OCI-LY3 (cell line): ENCODE results near the gene SLCO1B1.
A peak's percentile ranks its signal among the peaks of the same experiment; 100 is the strongest.

Source experiments
- H2AFZ ChIP-seq: fragments of 200-600, 300-600 bp; shearing (Covaris generic); 2 replicates; pipeline ENCODE4 v1.6.0; 2014; ENCODE audit warnings: antibody characterized with exemption, low read depth, low read length
- H3K27ac ChIP-seq: fragments of 200-600, 300-600 bp; sonication (generic); 2 replicates; pipeline ENCODE4 v1.5.1; 2014; ENCODE audit warnings: mild to moderate bottlenecking, low read length, moderate library complexity, mixed read lengths
- H3K27me3 ChIP-seq: fragments of 200-600, 300-600 bp; sonication (generic); 2 replicates; pipeline ENCODE4 v1.6.1; 2014; ENCODE audit warnings: low read depth, low read length, mixed read lengths
- H3K36me3 ChIP-seq: fragments of 200-600, 300-600 bp; sonication (generic); replicated peaks from 2 replicates; pipeline ENCODE3; 2014; ENCODE audit warnings: low read depth, low read length, mixed read lengths
- H3K4me1 ChIP-seq: fragments of 300-600, 200-600 bp; sonication (generic); 2 replicates; pipeline ENCODE4 v1.6.1; 2014; ENCODE audit warnings: low read length, mixed read lengths
- H3K4me2 ChIP-seq: fragments of 200-600, 300-600 bp; sonication (generic); 2 replicates; pipeline ENCODE4 v1.6.1; 2014; ENCODE audit warnings: low read length, mixed read lengths
- H3K4me3 ChIP-seq: fragments of 300-600, 200-600 bp; sonication (generic); 2 replicates; pipeline ENCODE4 v1.5.1; 2014; ENCODE audit warnings: antibody characterized with exemption, mild to moderate bottlenecking, low read length, moderate library complexity
- H3K79me2 ChIP-seq: fragments of 300-600, 200-600 bp; shearing (Covaris generic); 2 replicates; pipeline ENCODE4 v1.6.1; 2014; ENCODE audit warnings: mild to moderate bottlenecking, low read length, mixed read lengths
- H3K9ac ChIP-seq: fragments of 300-600, 200-600 bp; shearing (Covaris generic); 2 replicates; pipeline ENCODE4 v1.6.0; 2014; ENCODE audit warnings: mild to moderate bottlenecking, low read length, moderate library complexity
- H3K9me3 ChIP-seq: fragments of 200-600, 300-600 bp; shearing (Covaris generic); 2 replicates; pipeline ENCODE4 v1.6.1; 2014; ENCODE audit warnings: low read length, mixed read lengths; ENCODE audit not compliant: insufficient read depth
- H4K20me1 ChIP-seq: fragments of 200-600, 300-600 bp; sonication (generic); 2 replicates; pipeline ENCODE4 v1.6.1; 2016; ENCODE audit warnings: low read length, mixed read lengths; ENCODE audit not compliant: insufficient read depth
- CTCF ChIP-seq: fragments of 200-600, 300-600 bp; sonication (generic); IDR thresholded peaks from 2 replicates; pipeline ENCODE4 v1.5.1; 2014; ENCODE audit warnings: antibody characterized with exemption, low read length, low read depth
- EZH2phosphoT487 ChIP-seq: fragments of 200-600 bp; shearing (Covaris generic); IDR thresholded peaks from 2 replicates; pipeline ENCODE4 v1.6.1; 2018; ENCODE audit warnings: antibody characterized with exemption, mixed run types, low read depth

SLCO1B1 gene

GRCh38 chr12:21155522-21156351 lies 24.7 kb downstream of the SLCO1B1 start:
- Histone ChIP-seq H3K4me1 (peaks cover 5% of the 10 kb centered on the region), H3K9ac (no peak overlapping the region), H3K4me3 (no peak overlapping the region), H3K27ac (no peak overlapping the region), H4K20me1 (no peaks in the 10 kb centered on the region), H3K4me2 (no peak overlapping the region), H3K36me3 (no peaks in the 10 kb centered on the region), H3K79me2 (no peaks in the 10 kb centered on the region), H3K27me3 (no peaks in the 10 kb centered on the region), H2AFZ (no peak overlapping the region), H3K9me3 (no peaks in the 10 kb centered on the region)
- no peak for TF ChIP-seq EZH2phosphoT487
- no peak for TF ChIP-seq CTCF

GRCh38 chr12:21165048-21165447 lies 34.1 kb downstream of the SLCO1B1 start:
- no peak overlapping the region for H3K4me2 ChIP-seq
- no peak overlapping the region for H3K27ac ChIP-seq
- no peaks in the 10 kb centered on the region for H3K27me3 ChIP-seq
- H4K20me1 ChIP-seq, result no peaks in the 10 kb centered on the region
- peaks cover 5% of the 10 kb centered on the region; the same call in 1 of the 2 replicates for H3K9me3 ChIP-seq
- no peak for TF ChIP-seq EZH2phosphoT487
- TF ChIP-seq CTCF, result no peak
- no peaks in the 10 kb centered on the region for H3K36me3 ChIP-seq
- no peak overlapping the region for H2AFZ ChIP-seq
- no peak overlapping the region for H3K9ac ChIP-seq
- H3K4me3 ChIP-seq, result no peak overlapping the region
- H3K4me1 ChIP-seq, result no peaks in the 10 kb centered on the region
- H3K79me2 ChIP-seq, result no peaks in the 10 kb centered on the region

GRCh38 chr12:21169878-21170472 lies 39.0 kb downstream of the SLCO1B1 start:
- Histone ChIP-seq H3K36me3 (no peaks in the 10 kb centered on the region), H3K4me3 (no peak overlapping the region), H4K20me1 (no peaks in the 10 kb centered on the region), H3K27ac (no peak overlapping the region), H3K4me2 (0 out of 2 replicates have a peak overlapping the region, but pooled peaks have one; percentile 13), H2AFZ (no peak overlapping the region), H3K27me3 (0 out of 2 replicates have a peak, but pooled peaks cover 5% of the 10 kb centered on the region), H3K9me3 (peaks cover 5% of the 10 kb centered on the region; the same call in 1 of the 2 replicates), H3K79me2 (no peaks in the 10 kb centered on the region), H3K4me1 (no peaks in the 10 kb centered on the region), H3K9ac (no peak overlapping the region)
- TF ChIP-seq EZH2phosphoT487 (no peak), CTCF (peak; percentile 94)

GRCh38 chr12:21172079-21172478 lies 41.1 kb downstream of the SLCO1B1 start:
- no peak overlapping the region for H3K27ac ChIP-seq

More at GRCh38 chr12:21172079-21172478, 41.1 kb downstream of the SLCO1B1 start:
- Histone ChIP-seq H3K4me2 (no peak overlapping the region), H3K9ac (no peak overlapping the region), H3K4me1 (no peaks in the 10 kb centered on the region), H3K79me2 (no peaks in the 10 kb centered on the region), H3K27me3 (0 out of 2 replicates have a peak, but pooled peaks cover 5% of the 10 kb centered on the region), H2AFZ (no peak overlapping the region), H4K20me1 (no peaks in the 10 kb centered on the region), H3K9me3 (peaks cover 5% of the 10 kb centered on the region; the same call in 1 of the 2 replicates), H3K36me3 (no peaks in the 10 kb centered on the region), H3K4me3 (no peak overlapping the region)
- TF ChIP-seq EZH2phosphoT487 (no peak), CTCF (no peak)
